ENCODE data around the gene PAPPA. TPM values are rescaled to one million over a fixed set of nuclear protein-coding genes. Genes with fewer than 3 reads are reported as not detected.

PAPPA gene
- polyA plus RNA-seq, 1 donor from 2014 or later, result 0.04 TPM

DNA sequence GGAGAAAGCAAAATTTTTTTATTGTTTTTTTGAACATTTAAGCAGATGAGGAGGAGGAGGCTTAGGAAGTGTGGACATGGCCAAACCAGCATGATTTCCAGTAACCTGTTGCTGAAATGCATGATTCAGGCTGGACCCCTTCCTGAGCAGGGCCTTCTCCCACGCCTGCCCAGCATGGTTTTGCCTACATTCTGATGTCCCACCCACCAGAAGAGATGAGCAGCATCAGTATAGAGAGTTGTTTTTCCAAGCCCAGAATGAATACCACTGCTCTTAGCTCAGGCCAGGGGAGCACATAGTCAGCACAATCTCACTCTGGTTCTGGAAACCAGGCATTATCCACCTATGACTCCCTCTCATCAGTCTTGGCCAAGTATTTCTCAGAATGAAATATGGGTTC lies 90.1 kb downstream of the PAPPA start:
- Mint-ChIP-seq H3K4me3 (no peak overlapping the region), H3K9me3 (peaks cover 0 to 2% (median 0%) of the 10 kb centered on the region in 3 donors), H3K36me3 (no peaks in the 10 kb centered on the region), H3K27ac (no peak overlapping the region), H3K27me3 (peaks cover 1% of the 10 kb centered on the region), H3K4me1 (no peaks in the 10 kb centered on the region)

DNA sequence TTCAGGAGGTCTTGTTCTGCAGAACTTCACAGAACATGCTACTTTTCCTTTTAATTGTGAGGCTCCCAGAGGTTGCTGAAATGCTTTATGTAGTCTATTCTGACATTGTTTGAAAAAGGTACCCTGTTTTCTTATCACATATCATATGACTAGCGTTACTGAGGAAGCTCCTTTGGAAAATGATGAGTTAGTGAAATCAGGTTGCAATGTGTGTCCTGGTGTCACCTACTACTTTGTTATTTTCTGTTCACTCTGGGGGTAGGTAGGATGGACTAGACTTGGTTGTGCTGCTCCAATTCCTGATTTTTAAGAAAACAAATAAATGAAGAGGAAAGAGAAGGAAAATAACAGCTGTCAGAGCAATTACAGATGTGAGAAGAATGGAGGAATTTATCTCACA lies 93.7 kb downstream of the PAPPA start:
- Mint-ChIP-seq H3K4me3 (no peak overlapping the region), H3K27me3 (no peaks in the 10 kb centered on the region), H3K9me3 (no peaks in the 10 kb centered on the region)

DNA sequence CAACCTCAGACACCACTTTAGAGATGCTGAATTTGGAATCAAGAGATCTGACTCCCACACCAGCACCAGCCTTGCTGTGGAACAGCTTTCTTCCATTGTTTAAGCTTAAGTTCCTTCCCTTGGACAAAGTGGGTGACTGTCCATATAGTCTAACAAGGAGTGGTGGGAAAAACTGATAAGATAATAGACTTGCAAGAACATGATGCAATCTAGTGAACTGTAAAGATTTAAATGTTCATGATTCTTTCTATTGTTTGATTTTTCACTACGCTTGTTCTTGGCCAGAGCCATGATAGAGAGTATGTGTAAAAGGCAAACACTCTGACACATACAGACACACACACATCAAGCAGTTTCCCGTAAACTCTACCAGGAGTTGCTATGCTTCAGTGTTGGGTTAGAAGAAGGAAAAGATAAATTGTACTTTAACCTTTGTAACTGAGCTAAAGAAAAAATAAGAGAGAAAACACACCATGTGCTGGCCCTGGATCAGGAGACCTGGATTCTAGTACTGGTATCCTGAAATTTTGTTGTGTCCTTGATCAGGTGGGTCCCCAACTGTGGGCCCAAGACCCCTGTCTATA lies 94.3 kb downstream of the PAPPA start:
- no peaks in the 10 kb centered on the region for H3K27me3 Mint-ChIP-seq

More for the DNA sequence above, 93.7 kb downstream of the PAPPA start:
- Mint-ChIP-seq H3K4me1 (no peaks in the 10 kb centered on the region), H3K27ac (no peak overlapping the region), H3K36me3 (no peaks in the 10 kb centered on the region)

DNA sequence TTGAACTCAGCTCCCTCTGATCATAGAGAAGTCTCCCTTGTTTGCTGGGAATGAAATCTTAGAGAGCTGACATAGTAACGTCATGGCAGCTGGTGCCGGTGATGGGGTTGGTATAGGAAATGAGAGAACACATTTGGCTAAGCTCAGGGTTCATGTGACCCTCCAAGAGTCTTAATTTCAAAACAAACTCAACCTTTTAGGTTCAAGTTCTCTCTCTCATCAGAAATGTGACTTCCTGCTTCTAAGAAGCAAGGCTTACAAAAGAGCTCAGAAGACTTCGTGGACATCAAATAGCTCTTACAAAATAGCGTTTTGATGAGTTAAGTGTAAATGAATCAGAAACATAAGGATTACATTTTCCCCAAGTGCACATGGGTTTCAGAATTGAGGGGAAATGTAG lies 97.3 kb downstream of the PAPPA start:
- H3K27me3 Mint-ChIP-seq, result no peaks in the 10 kb centered on the region
- H3K9me3 Mint-ChIP-seq, result no peaks in the 10 kb centered on the region
- H3K4me1 Mint-ChIP-seq, result no peaks in the 10 kb centered on the region
- no peaks in the 10 kb centered on the region for H3K36me3 Mint-ChIP-seq
- no peak overlapping the region for H3K27ac Mint-ChIP-seq
- H3K4me3 Mint-ChIP-seq, result no peak overlapping the region

More for the DNA sequence above, 94.3 kb downstream of the PAPPA start:
- Mint-ChIP-seq H3K36me3 (no peaks in the 10 kb centered on the region), H3K9me3 (no peaks in the 10 kb centered on the region), H3K4me1 (no peaks in the 10 kb centered on the region), H3K4me3 (no peak overlapping the region), H3K27ac (no peak overlapping the region)

DNA sequence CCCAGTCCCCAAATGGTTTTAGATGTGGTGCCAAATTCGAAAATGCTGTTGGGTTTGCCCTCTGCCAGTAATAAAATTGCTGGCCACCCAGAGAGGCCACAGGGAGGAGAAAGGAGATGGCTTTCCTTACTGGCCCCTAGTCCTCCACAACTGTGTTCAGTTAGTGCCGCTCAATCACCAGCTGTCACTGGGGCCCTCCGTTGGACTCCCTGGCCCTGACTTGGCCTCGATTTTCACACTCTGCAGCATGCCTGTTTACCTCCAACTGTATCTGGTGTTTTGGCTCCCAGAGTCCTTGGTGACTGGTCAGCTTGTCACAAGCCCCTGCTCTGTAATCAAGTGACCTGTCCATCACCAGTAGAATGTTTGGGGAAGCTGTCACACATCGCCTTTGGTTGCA lies 97.8 kb downstream of the PAPPA start:
- Mint-ChIP-seq H3K27ac (no peak overlapping the region), H3K4me1 (no peaks in the 10 kb centered on the region), H3K27me3 (no peaks in the 10 kb centered on the region), H3K36me3 (no peaks in the 10 kb centered on the region), H3K9me3 (peaks cover 0 to 1% (median 0%) of the 10 kb centered on the region in 3 donors), H3K4me3 (no peak overlapping the region)

DNA sequence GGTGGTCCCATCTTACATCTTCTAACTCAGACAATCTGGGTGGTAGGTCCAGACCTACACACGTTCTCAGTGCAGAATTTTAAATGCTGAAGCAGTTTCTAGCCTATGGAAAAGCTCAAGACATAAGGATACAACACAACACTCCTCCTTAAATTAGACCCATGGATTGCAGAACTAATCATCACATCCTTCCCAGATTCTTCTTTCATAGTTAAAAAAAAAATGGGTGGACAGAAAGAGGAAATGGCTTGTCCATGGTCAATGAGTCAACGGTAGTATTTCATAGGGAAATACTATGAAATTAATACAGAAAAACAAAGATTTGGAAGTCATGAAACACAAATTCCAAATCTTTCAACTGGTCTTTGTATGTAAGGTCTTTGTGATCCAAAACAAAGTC lies 106.9 kb downstream of the PAPPA start:
- Mint-ChIP-seq H3K4me3 (no peak overlapping the region), H3K9me3 (peaks cover 2 to 4% (median 3%) of the 10 kb centered on the region in 3 donors), H3K27me3 (no peaks in the 10 kb centered on the region), H3K27ac (no peak overlapping the region), H3K36me3 (no peaks in the 10 kb centered on the region), H3K4me1 (no peaks in the 10 kb centered on the region)

DNA sequence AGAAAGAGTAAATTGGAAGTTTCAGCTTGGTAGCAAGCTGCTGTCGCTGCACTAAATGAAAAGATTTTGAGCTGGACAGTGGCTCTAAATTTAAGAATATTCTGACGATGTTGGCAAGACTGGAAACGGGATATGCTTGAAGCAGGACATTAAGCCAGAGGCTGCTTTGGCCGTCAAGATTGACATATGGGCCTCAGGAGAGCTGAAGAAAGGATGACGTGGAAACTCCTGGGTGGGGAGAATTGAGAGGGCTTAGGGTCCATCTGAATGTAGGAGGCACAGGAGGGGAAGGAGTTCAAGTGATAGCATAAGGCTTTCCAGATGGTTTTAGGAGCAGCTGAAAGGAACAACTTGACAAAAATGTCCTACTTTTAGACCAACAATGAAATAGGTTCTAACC lies 108.9 kb downstream of the PAPPA start:
- H3K27me3 Mint-ChIP-seq, result no peaks in the 10 kb centered on the region
- no peak overlapping the region for H3K27ac Mint-ChIP-seq
- no peaks in the 10 kb centered on the region for H3K36me3 Mint-ChIP-seq
- no peaks in the 10 kb centered on the region for H3K4me1 Mint-ChIP-seq
- no peak overlapping the region for H3K4me3 Mint-ChIP-seq
- H3K9me3 Mint-ChIP-seq, result peaks cover 2 to 3% (median 3%) of the 10 kb centered on the region in 3 donors

DNA sequence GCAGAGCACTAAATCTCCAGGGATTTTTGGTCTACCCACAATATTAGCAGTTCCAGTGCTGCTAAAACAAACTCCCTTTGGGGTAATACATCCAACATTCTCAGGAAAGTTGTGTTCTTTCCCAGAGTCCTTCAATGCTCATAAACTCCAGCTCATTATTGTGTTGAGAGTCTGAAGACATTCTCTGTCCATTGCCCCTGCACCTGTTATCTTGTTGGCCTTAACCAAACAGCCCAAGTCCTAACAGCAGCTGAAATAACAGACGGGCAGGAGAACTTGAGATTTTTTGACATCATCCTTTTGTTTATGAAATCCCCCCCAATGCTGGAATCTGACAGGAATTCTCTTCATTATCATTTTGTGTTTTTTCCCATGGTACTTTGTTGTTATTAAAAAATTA lies 110.8 kb downstream of the PAPPA start:
- Mint-ChIP-seq H3K36me3 (no peaks in the 10 kb centered on the region), H3K9me3 (peaks cover 2 to 3% (median 3%) of the 10 kb centered on the region in 3 donors), H3K4me3 (no peak overlapping the region), H3K27ac (no peak overlapping the region), H3K27me3 (no peaks in the 10 kb centered on the region), H3K4me1 (no peaks in the 10 kb centered on the region)

DNA sequence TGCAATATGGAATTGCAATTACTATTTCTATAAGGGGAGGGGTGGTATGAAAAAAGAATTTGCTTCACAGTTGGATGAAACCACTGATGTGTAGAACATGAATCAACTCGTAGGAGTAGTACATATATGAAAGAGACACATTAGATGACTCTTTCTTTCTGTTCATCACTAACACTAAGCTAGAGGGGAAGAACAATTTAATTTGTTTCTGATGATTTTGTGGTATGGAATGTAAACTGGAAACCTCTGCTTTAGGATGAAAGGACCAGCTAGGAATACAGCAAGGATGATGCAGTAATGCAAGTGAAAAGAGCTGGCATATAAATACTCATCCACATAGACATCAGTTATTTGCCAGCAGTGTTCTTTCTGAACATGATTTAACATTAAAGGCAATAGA lies 113.4 kb downstream of the PAPPA start:
- Mint-ChIP-seq H3K9me3 (peaks cover 0 to 7% (median 6%) of the 10 kb centered on the region in 3 donors), H3K4me1 (no peaks in the 10 kb centered on the region)

DNA sequence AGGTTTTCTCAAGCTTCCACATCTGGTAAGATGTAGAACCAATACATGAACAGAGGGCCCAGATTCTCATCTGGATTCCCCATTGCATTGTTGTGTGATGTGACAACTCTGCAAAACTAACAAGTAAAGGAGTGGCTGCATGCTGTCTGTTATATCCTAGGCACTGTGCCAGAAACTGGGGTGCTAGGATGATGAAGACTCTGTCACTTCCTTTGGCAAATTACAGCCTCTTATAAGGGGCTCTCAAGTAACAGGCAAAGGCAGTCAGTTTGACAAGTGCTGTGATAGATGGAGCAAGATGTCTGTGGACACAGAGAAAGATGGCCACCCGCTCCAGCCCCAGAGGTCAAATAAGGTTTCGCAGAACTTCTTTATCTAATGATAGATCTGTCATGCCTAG lies 115.7 kb downstream of the PAPPA start:
- H3K4me1 Mint-ChIP-seq, result no peaks in the 10 kb centered on the region
- H3K4me3 Mint-ChIP-seq, result no peak overlapping the region
- H3K9me3 Mint-ChIP-seq, result peaks cover 0 to 4% (median 4%) of the 10 kb centered on the region in 3 donors
- H3K27ac Mint-ChIP-seq, result no peak overlapping the region
- no peaks in the 10 kb centered on the region for H3K27me3 Mint-ChIP-seq
- no peaks in the 10 kb centered on the region for H3K36me3 Mint-ChIP-seq

More for the DNA sequence above, 113.4 kb downstream of the PAPPA start:
- Mint-ChIP-seq H3K27ac (no peak overlapping the region), H3K4me3 (no peak overlapping the region), H3K27me3 (no peaks in the 10 kb centered on the region), H3K36me3 (no peaks in the 10 kb centered on the region)

DNA sequence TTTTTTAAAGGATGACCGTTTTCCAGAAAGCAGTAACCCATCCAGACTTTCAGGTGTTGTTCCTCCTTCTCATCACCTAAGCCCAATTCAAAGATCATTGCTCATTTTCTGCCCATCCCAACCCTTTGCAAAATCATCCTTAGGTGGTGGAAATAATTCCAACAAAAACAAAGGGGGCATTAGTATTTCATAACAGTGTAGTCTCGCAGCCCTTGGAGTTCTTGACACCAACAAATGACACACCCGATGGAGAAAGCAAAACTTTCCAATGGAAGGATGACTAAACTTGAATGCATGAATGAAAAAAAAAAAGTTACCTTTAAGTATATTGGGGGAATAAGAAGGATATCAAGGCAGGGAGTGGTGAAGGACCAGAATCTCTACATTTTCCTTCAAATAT lies 117.0 kb downstream of the PAPPA start:
- no peaks in the 10 kb centered on the region for H3K4me1 Mint-ChIP-seq
- no peaks in the 10 kb centered on the region for H3K27me3 Mint-ChIP-seq
- no peak overlapping the region for H3K27ac Mint-ChIP-seq
- no peaks in the 10 kb centered on the region for H3K36me3 Mint-ChIP-seq
- peaks cover 0 to 4% (median 4%) of the 10 kb centered on the region in 3 donors for H3K9me3 Mint-ChIP-seq
- H3K4me3 Mint-ChIP-seq, result no peak overlapping the region

DNA sequence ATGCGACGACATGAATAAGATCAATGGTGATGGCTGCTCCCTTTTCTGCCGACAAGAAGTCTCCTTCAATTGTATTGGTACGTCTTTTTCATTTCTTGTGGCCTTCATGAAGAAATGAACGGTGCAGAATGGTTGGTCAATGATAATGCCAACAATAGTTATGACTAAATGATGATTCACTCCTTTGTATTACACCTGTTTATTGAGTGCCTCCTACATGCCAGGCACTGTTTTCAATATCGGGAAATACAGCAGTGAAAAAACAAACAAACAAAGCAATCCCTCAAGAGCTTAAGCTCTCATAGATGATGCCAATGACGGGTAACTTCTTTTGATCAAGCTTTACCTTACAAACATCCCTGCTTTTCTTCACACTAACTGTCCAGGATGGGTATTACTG lies 117.7 kb downstream of the PAPPA start:
- Mint-ChIP-seq H3K27ac (no peak overlapping the region), H3K27me3 (no peaks in the 10 kb centered on the region), H3K4me1 (no peaks in the 10 kb centered on the region), H3K36me3 (no peaks in the 10 kb centered on the region), H3K9me3 (peaks cover 0 to 4% (median 4%) of the 10 kb centered on the region in 3 donors), H3K4me3 (no peak overlapping the region)

DNA sequence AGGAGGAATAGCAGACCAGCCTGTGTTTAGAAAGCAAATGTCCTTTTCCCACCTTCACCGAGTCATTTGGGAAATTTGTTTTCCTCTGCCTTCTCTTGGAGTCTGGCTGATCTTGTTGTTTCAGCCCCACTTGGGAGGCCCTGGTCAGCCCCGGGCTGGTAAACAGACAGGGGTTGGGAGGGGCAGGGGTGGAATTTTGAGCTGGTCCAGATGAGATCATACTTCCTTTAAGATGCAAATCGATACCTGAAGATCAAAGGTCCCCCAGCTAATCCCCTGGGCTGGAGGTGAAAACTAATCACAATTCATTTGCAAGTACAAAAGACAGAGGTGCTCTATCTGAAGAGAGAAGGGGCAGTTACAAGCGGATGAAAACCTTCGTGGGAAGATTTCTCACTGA lies 118.4 kb downstream of the PAPPA start:
- Mint-ChIP-seq H3K9me3 (peaks cover 0 to 4% (median 4%) of the 10 kb centered on the region in 3 donors), H3K36me3 (no peaks in the 10 kb centered on the region), H3K27me3 (no peaks in the 10 kb centered on the region), H3K4me3 (no peak overlapping the region), H3K4me1 (no peaks in the 10 kb centered on the region), H3K27ac (no peak overlapping the region)

DNA sequence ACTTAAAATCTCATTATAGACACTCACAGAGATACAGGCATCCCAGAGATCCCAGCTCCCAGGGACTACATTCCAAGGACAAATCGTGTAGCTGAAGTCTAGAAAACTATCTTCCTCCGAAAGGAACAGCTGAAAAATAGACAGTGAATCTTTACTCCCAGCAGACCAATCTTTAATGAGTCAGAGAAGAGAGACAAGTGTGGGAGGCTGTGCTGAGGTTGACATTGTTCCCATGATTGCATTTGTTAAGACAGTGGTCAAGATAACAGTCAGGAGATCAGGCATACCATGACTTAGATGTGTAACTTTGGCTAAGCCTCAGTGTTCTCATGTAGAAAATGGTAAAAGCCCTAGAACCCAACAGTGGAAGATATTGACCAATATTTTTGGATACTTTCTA lies 120.7 kb downstream of the PAPPA start:
- H3K27ac Mint-ChIP-seq, result no peak overlapping the region
- H3K9me3 Mint-ChIP-seq, result peaks cover 0 to 7% (median 4%) of the 10 kb centered on the region in 3 donors
- no peaks in the 10 kb centered on the region for H3K36me3 Mint-ChIP-seq
- no peak overlapping the region for H3K4me3 Mint-ChIP-seq
- H3K4me1 Mint-ChIP-seq, result no peaks in the 10 kb centered on the region
- H3K27me3 Mint-ChIP-seq, result peaks cover 1% of the 10 kb centered on the region

DNA sequence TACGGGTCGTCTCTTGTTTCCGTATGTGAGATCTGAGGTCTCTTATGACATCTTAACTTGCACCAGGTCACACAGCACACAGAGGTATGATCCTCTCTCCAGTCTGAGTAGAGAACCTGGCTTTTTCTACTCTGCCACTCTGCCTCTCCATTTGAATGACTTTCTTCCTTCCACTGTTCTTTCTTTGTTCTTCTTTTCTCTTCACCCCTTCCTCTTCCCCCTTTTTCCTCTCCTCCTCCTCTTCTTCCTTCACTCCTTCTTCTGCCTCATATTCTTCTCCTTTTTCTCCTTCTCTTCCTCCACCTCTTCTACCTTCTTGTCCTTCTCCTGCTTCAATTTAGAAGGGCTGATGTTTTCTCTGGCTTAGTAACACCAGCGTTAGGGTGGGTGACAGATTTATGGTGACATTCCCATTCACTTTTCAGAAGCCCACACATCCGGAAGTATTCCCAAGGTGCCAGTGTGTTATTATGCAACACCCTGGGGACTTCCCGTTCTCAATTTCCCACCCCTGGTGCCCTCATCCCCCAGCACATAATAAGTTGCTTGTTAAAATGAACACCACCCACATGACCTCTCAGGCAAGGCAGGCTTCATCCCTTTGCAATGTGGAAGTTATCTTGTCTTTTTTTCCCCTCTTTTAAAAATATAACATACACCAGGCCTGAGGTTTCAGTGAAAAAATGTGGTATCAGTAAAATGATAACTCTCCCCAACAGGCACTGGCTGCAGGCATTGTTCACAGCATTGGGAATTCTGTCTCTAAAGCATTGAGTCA lies 122.0 kb downstream of the PAPPA start:
- Mint-ChIP-seq H3K9me3 (peaks cover 0 to 7% (median 4%) of the 10 kb centered on the region in 3 donors), H3K36me3 (no peaks in the 10 kb centered on the region), H3K27me3 (peaks cover 1% of the 10 kb centered on the region), H3K4me1 (no peaks in the 10 kb centered on the region), H3K27ac (no peak overlapping the region), H3K4me3 (no peak overlapping the region)

DNA sequence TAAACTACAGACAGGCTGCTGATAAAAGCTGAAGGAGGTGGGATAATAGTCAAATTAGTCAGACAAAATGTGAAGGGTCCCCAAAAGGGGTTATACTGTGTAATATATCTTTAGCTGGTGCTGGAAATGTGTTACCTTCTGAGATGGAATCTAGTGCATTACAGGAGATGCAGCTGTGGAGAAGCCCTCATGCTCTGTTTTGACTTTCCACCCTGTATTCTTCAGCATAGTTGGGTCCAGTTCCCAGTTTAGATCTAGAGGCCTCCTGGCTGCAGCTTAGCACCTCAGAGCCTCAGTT lies 122.6 kb downstream of the PAPPA start:
- Mint-ChIP-seq H3K27me3 (peaks cover 1% of the 10 kb centered on the region), H3K36me3 (no peaks in the 10 kb centered on the region), H3K9me3 (peaks cover 0 to 7% (median 3%) of the 10 kb centered on the region in 3 donors)

More for the DNA sequence above, 122.6 kb downstream of the PAPPA start:
- H3K4me1 Mint-ChIP-seq, result no peaks in the 10 kb centered on the region
- no peak overlapping the region for H3K27ac Mint-ChIP-seq
- no peak overlapping the region for H3K4me3 Mint-ChIP-seq
